DMS79 (cell line): ENCODE data around the gene SUN1.
"Not testable (repeated sequence)": the region's sequence is repeated elsewhere in the genome, so short reads cannot be mapped to it uniquely, and the experiment has no call there.

ENCODE experiments used
- DNase-seq: peaks from one replicate; lab custom pipeline; 2025; lab: John Stamatoyannopoulos, UW

The SUN1 gene

DNA sequence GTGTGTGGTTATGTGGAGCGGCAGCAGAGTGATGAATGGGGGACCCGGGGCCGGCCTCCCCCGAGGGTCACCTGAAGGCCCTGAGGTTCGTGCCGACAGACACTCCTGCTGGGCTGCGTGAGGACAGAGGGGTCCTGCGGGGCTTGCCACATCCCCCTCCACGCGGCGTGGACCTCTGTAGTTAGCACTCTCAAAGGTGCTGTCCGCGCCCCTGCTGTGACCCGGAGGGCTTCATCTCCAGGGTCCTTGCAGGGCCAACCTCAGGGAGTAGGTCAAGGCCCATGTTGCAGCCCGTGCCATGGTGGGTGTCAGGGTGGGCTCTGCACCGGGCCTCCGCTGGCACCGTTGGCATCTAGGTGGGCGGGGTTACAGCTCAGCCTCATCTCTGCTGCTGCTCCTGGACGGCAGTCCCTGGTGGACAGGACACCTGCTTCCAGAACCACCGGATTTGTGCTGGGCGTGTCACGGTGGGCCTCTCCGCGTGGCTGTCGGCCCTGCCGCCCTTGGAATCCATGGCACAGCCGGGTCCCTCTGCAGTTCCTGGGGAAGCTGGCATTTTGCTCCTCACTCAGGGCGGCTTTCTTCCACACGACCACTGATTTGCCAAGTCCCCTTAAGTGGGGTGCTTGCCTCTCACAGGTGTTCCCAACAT lies 24.3 kb downstream of the SUN1 start:
- DNase-seq: no peak

DNA sequence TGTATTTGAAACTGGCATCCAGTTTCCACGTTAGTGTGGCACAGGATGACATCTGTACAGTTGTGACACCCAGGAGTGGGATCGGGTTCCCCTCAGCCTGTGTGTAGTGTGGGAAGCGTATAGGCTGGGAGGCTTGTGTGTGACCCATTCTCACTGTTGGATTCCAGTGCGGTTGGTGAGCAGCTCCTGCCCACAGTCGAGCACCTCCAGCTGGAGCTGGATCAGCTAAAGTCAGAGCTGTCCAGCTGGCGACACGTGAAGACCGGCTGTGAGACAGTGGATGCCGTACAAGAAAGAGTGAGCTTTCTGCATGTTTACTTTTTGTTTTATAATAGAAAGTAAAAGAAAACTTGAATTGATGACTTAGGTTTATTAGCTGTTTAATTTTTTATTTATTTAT lies 25.4 kb downstream of the SUN1 start:
- DNase-seq: no peak

- no peak for DNase-seq
Observed at GRCh38 chr7:859359-860030, 27.2 kb downstream of the SUN1 start.

DNA sequence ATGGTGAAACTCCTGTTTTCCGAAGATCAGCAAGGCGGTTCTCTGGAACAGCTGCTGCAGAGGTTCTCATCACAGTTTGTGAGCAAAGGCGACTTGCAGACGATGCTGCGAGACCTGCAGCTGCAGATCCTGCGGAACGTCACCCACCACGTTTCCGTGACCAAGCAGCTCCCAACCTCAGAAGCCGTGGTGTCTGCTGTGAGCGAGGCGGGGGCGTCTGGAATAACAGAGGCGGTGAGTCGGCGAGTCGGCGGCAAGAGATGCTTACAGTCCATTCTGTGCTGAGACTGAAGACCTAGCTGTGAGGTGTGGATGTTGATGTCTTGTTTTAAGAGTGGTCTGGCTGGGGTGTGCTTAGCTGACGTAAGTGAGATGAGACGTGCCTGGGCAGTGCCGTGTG lies 27.9 kb downstream of the SUN1 start:
- no peak for DNase-seq

DNA sequence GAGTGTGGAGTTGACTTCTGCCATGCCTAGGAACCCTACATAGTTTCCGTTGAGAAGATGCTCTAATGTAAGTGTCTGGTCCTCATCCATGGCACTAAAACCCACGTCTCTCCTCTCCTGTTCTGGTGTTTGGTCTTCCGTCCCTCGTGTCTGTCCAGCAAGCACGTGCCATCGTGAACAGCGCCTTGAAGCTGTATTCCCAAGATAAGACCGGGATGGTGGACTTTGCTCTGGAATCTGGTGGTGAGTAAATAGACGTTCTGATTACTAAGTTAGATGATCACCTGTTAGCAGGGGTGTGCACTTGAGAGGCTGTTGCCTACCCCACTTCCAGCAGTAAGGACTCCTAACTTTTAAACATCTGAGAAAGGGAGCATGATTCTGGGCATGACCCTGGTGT lies 28.9 kb downstream of the SUN1 start:
- no peak for DNase-seq

DNA sequence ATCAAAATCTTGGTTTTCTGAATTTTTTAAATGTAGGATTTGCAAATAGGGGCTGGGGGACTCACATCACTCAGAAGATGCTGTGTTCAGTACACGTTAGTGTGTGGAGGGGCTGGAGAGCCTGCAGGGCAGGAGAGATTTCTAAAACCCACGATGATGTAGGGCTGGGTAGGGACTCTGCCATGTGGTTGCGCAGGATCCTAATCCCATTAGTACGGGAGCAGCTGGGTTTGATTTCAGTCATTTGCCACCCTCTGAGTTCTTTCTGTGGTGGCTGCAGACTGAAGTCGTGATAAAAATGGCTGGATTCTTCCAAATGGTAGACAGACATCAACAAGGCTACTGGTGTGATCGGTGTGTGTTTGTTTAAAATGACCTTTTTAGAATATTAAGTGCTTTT lies 29.9 kb downstream of the SUN1 start:
- DNase-seq: no peak

DNA sequence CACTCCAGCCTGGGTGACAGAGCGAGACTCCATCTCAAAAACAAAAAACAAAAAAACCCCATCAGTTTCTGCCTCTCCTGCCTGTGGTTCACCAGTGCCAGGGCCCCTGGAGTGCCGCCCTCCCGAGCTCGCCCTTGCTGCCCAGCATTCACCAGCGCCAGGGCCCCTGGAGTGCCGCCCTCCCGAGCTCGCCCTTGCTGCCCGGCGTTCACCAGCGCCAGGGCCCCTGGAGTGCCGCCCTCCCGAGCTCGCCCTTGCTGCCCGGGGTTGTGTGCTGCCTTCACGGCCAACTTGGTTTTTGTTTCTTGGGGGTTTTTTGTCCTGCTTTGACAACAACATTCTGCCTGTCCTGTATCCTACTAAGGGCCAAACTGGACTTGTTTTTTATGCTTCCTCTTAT lies 30.8 kb downstream of the SUN1 start:
- no peak for DNase-seq

GRCh38 chr7:865921-866320 lies 33.6 kb downstream of the SUN1 start:
- DNase-seq: no peak

GRCh38 chr7:867001-867405 lies 34.7 kb downstream of the SUN1 start:
- no peak for DNase-seq

DNA sequence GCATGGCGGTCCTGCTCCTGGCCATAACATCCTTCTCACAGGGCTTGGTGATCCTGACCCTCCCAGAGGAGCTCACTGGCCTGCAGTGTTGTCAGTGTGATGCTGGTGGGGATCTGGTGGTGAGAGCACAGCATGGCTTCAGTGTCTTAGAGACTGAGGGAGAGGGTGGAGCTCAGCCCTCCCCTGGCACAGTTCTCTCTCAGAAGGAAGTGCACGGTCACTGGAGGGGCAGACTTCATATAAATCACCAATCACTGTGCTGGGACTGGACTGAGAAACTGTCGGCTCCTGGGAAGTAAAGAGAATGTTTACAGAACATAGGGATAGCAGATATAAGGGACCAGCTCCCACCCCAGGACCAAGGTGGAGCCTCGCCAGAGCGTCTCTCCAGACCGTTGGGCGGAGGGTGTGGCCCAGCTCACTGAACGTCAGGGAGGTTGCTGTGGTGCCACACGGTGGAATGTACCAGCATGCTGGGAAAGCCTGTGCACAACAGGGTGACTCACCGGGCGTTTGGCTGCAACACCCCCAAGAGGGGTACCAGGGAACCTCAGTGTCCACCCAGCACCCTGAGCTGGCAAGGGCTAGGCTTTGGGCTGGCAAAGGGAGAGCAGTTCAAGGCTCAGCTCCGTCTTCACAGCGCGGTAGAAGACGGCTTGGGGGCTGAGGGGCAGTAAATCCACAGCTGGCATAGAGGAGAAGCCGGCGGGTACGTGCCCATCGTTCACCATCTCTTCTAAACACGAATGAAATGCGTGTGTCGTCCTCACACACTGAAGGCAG lies 35.3 kb downstream of the SUN1 start:
- no peak for DNase-seq

DNA sequence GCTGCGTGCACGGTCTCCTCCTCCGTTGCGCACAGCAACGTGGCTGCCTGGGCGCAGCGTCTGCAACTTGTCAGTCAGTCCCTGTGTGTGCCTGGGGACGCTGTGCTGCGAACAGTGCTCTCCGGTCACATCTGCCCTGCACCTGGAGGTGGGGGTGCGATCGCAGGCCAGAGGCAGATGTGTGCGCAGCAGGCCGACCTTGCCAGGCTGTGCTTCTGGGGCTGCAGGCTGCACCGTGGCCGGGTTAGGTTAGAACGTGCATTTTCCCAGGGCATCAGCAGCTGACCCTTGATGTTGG lies 35.9 kb downstream of the SUN1 start:
- no peak for DNase-seq

DNA sequence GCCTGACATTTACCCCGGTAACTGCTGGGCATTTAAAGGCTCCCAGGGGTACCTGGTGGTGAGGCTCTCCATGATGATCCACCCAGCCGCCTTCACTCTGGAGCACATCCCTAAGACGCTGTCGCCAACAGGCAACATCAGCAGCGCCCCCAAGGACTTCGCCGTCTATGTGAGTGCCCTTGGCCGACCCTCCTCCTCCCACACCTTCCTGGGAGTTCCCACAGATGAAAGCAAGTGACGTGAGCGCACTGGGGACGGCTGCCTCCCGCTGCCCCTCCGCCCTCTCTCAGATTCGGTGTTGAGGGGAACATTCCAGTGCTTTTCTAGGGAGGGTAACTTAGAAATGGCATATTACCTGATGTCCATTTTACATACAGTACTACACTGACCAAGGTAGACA lies 37.1 kb downstream of the SUN1 start:
- DNase-seq: no peak

DNA sequence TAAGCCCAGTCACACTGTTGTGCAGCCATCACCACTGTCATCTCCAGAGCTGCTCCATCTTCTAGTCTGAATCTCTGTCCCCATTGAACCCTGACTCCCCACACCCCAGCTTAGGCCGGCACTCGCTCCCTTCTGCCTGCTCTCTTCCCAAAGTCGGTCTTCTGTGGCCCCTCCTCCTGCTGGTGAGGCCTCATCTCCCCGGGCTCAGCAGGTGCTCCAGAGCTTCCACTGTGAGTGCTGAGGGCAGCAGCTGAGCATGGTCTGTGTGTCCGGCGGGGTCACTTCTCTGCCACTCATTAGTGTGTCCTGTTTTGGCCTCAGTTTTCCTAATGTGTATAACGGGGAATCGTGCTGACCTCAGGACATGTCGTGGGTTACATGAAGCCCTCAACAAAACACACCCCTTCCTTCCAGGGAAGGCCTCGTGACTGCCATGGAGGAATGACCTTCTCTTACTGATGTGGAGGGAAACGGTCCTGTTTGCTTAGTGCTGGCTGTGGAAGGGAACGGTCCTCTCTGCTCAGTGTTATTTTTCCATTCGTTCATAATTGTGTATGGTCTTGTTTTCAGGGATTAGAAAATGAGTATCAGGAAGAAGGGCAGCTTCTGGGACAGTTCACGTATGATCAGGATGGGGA lies 39.7 kb downstream of the SUN1 start:
- DNase-seq: no peak

DNA sequence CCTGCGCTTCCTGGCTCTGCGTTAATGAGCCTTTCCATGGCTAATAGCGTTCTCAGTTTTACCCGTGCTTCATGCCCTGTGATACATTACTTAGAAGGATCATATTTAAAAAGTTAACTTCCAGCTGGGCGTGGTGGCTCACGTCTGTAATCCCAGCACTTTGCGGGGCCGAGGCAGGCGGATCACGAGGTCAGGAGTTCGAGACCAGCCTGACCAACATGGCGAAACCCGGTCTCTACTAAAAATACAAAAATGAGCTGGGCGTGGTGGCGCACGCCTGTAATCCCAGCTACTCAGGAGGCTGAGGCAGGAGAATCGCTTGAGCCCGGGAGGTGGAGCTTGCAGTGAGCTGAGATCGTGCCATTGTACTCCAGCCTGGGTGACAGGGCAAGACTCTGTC lies 40.4 kb downstream of the SUN1 start:
- not testable (repeated sequence) for DNase-seq

DNA sequence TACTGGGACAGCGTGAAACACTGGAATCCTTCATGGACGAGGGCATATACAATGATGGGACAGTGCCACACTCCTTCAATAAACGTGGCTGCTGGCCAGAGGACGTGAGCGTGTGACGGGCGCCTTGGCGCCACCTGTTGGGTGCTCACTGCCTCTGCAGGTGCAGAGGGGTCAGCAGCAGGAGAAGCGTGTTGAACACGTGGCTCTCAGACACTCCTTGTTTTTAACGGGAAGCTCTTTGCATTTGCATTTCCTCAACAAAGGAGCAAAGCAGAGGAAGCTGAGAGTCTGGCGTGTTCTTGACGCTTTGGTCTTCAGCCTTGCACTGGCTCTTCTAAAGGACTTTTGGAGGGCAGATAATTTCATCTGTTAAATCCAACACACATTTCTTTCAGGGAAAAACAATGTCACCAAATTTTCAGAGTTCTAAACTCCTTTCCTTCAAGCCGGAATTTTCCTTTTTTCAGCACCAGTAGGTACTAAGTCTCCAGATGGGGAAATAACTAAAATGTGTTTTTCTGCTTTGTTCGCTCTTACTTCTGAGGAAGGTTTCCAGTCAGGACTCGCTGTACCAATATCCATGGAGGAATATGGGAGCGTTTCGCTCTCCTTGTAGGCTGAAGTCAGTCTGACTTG lies 41.2 kb downstream of the SUN1 start:
- DNase-seq: peak; percentile 28

GRCh38 chr7:874031-874749 lies 41.9 kb downstream of the SUN1 start:
- no peak for DNase-seq

DNA sequence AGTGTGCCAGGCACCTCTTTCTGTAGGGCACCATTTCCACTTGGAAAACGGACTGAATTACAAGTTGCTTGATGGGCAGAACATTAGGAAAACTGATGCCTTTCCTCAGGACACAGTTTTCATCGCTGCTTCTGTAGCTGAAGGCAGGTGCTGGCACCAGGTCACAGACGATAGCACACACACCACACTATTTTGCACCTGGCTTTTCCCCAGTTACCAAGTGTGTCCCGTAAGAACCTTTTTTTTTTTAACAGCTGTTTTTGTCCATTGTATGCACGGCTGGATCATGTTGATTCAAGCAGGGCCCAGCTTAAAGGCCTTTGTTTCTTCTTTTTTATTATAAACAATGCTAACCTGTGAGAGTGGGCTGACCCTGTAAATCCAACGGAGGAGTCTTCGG lies 42.8 kb downstream of the SUN1 start:
- DNase-seq: no peak

DNA sequence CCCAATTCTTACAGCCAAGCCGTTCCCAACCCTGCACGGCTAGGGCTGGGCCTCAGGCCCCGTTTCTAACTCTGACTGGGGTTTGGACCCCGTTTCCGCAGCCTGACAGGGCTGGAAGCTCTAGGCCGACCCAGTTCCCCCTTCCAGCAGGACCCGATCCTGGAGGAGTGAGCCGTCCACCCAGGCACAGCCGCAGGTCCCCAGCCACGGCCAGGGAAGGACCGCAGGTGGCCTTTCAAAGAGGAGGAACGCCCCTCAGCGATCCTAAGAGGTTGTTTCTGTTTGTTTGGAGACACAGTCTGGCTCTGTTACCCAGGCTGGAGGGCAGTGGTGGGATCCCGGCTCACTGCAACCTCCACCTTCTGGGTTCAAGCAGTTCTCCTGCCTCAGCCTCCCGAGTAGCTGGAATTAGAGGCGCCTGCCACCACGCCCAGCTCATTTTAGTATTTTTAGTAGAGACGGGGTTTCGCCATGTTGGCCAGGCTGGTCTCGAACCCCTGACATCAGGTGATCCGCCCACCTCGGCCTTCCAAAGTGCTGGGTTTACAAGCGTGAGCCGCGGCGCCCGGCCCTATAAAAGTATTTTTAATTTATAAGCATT lies 43.3 kb downstream of the SUN1 start:
- DNase-seq: no peak

DNA sequence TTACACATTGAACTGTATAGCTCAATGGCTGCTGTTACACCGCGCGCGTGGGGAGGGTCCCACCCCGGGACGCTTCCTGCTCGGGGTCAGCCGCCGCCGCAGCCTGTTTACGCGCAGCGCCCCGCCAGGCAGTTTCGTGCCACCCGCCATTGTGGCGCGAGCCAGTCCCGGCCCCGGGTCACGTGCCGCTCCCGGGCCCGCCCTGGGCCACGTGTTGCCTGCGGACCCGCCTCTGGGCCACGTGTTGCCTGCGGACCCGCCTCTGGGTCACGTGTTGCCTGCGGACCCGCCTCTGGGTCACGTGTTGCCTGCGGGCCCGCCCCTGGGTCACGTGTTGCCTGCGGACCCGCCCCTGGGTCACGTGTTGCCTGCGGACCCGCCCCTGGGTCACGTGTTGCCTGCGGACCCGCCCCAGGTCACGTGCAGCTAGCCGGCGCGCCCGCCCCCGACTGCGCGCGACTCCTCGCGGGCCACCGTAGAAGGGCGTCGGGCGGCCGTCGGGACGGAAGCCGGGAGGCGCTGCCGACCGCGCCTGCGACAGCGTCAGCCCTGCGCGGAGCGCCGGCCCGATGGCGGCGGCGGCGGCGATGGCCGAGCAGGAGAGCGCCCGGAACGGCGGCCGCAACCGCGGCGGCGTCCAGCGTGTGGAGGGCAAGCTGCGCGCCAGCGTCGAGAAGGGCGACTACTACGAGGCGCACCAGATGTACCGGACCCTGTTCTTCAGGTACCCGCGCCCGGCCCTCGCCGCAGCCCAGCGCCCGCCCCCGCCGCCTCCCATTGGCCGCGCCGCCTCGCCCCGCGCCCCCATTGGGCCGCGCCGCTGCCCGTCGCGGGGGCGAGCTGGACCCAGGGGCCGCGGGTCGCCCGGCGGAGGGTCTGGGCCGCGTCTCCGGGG lies 44.0 kb downstream of the SUN1 start, which contains the start of gene GET4:
GET4 (plus strand) TSS at position 478 of the 895 bp plus-strand sequence; CDS start at position 570, 92 bp downstream.
- DNase-seq: peak; percentile 55

DNA sequence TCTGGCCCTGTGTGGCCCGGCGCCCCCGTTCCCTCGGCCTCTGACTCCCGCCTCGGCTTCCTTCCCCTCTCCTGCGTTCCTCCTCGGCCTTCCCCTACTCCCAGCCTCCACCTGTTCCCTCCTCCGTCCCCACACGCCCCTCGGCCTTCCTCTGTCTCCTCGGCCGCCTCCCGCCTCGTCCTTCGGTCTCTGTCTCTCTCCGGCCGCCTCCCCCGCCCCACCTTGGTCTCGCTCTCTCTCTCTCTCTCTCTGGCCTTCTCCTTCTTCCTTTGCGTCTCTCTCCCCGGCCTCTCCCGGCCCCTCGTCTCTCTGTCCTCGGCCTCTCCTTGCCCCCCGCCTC lies 44.7 kb downstream of the SUN1 start:
- no peak for DNase-seq
